Endothelial cell of umbilical vein (primary cell): ENCODE measurements around the gene PARP16. TPM values are rescaled to one million over a fixed set of nuclear protein-coding genes. Genes with fewer than 3 reads are reported as not detected.

Source experiments
- BruUV-seq: library from RNA; stranded (reverse); fragments of 400-500 nt; replicated peaks from 2 replicates; lab custom pipeline; 2021; lab: Mats Ljungman, UMichigan
- CTCF ChIA-PET: fragments of 300-600, 350-600 bp; sonication (Branson Sonifier 250); formaldehyde crosslinking; loops from one replicate; lab custom pipeline; 2021; ENCODE audit warnings: antibody characterized with exemption, inconsistent platforms; lab: Charles Lee
- POLR2A ChIA-PET: fragments of 300-600, 350-600 bp; sonication (Branson Sonifier 250); formaldehyde crosslinking; loops from one replicate; lab custom pipeline; 2021; ENCODE audit warnings: antibody characterized with exemption, inconsistent platforms; lab: Charles Lee
- DNase-seq: peaks from one replicate; pipeline ENCODE4 v3.0.0-alpha.2; 2011; ENCODE audit warnings: low read depth, low spot score
- FAIRE-seq: peaks from 2 replicates; lab custom pipeline; 2011; peaks lifted over from hg19 to GRCh38; lab: Jason Lieb, UNC
- H2AFZ ChIP-seq: 2 replicates; pipeline ENCODE4 v1.6.0; 2012; ENCODE audit warnings: low read depth, low read length, control low read depth, inconsistent platforms
- H3K27ac ChIP-seq: 2 replicates; pipeline ENCODE4 v1.5.1; 2011; ENCODE audit warnings: low read depth, mild to moderate bottlenecking, control low read depth, low read length, moderate library complexity; ENCODE audit not compliant: insufficient read depth
- H3K27me3 ChIP-seq, 2 experiments: 2 replicates each; pipeline versions ENCODE4 v1.6.0 to v1.6.1; 2011; ENCODE audit warnings: low read length in 2 of 2, mixed read lengths in 1 of 2; ENCODE audit not compliant: control insufficient read depth in 2 of 2, insufficient read depth in 2 of 2
- H3K36me3 ChIP-seq, 2 experiments: 2 replicates in 1 of 2; 3 replicates in 1 of 2; pipeline ENCODE4 v1.5.1; 2011; ENCODE audit warnings: low read length in 2 of 2, mild to moderate bottlenecking in 1 of 2, moderate library complexity in 1 of 2; ENCODE audit not compliant: control insufficient read depth in 2 of 2, insufficient read depth in 2 of 2; ENCODE audit errors: extremely low read depth in 1 of 2
- H3K4me1 ChIP-seq: 3 replicates; pipeline ENCODE4 v1.5.1; 2011; ENCODE audit warnings: mild to moderate bottlenecking, low read length; ENCODE audit not compliant: control insufficient read depth, insufficient read depth; ENCODE audit errors: extremely low read depth
- H3K4me2 ChIP-seq: 2 replicates; pipeline ENCODE4 v1.6.1; 2011; ENCODE audit warnings: low read length, control low read depth, mixed read lengths; ENCODE audit not compliant: insufficient read depth
- H3K4me3 ChIP-seq, 3 experiments: fragments of 200-600 bp in 1 of 3; sonication (generic), shearing (Covaris generic) in 1 of 3; replicated peaks in 1 of 3; 2 replicates each; pipeline ENCODE4 v1.5.1; 2011 to 2016; ENCODE audit warnings: control low read depth in 3 of 3, low read length in 3 of 3, mild to moderate bottlenecking in 2 of 3, inconsistent platforms in 1 of 3, low read depth in 1 of 3, moderate library complexity in 1 of 3; ENCODE audit not compliant: insufficient read depth in 1 of 3
- H3K79me2 ChIP-seq: 2 replicates; pipeline ENCODE4 v1.6.0; 2012; ENCODE audit warnings: low read length, inconsistent platforms; ENCODE audit not compliant: control insufficient read depth, insufficient read depth
- H3K9ac ChIP-seq: replicated peaks from 2 replicates; pipeline ENCODE3; 2011; ENCODE audit warnings: low read length, control low read depth; ENCODE audit not compliant: insufficient read depth; ENCODE audit errors: extremely low read depth
- H3K9me1 ChIP-seq: replicated peaks from 3 replicates; pipeline ENCODE4 v1.6.0; 2011; ENCODE audit warnings: mild to moderate bottlenecking, low read length; ENCODE audit not compliant: control insufficient read depth, insufficient read depth; ENCODE audit errors: extremely low read depth
- H3K9me3 ChIP-seq: replicated peaks from 2 replicates; pipeline ENCODE4 v1.5.1; 2012; ENCODE audit warnings: low read length, inconsistent platforms; ENCODE audit not compliant: control insufficient read depth, insufficient read depth
- H4K20me1 ChIP-seq: replicated peaks from 2 replicates; pipeline ENCODE3; 2011; ENCODE audit warnings: mild to moderate bottlenecking, low read length; ENCODE audit not compliant: control insufficient read depth, insufficient read depth; ENCODE audit errors: extremely low read depth
- CTCF ChIP-seq, 2 donors: IDR thresholded peaks; 1 replicate in 1 of 2; 2 replicates in 1 of 2; pipeline ENCODE4 v1.5.1; 2011; ENCODE audit warnings: low read length in 2 of 2, mild to moderate bottlenecking in 2 of 2, moderate library complexity in 2 of 2, control low read depth in 1 of 2, inconsistent platforms in 1 of 2, low read depth in 1 of 2; ENCODE audit not compliant: insufficient read depth in 1 of 2; ENCODE audit errors: extremely low read depth in 1 of 2
- EZH2 ChIP-seq: IDR thresholded peaks from 2 replicates; pipeline ENCODE4 v1.6.1; 2012; ENCODE audit warnings: borderline replicate concordance, low read depth, mild to moderate bottlenecking, moderate library complexity, low read length, inconsistent platforms; ENCODE audit not compliant: severe bottlenecking
- FOS ChIP-seq: IDR thresholded peaks from 2 replicates; pipeline ENCODE4 v1.6.1; 2011; ENCODE audit warnings: mild to moderate bottlenecking, low read length, moderate library complexity, borderline replicate concordance; ENCODE audit not compliant: insufficient read depth
- GATA2 ChIP-seq: IDR thresholded peaks from 2 replicates; pipeline ENCODE4 v1.7.0; 2011; ENCODE audit warnings: low read depth, mild to moderate bottlenecking, moderate library complexity, mixed read lengths, low read length; ENCODE audit not compliant: insufficient read length, insufficient read depth
- JUN ChIP-seq: IDR thresholded peaks from 2 replicates; pipeline ENCODE4 v1.6.1; 2011; ENCODE audit warnings: borderline replicate concordance, low read depth; ENCODE audit not compliant: insufficient read length, insufficient read depth
- MYC ChIP-seq: IDR thresholded peaks from one replicate; pipeline ENCODE4 v1.6.1; 2011; ENCODE audit warnings: mild to moderate bottlenecking, low read depth, low read length
- POLR2A ChIP-seq: IDR thresholded peaks from 2 replicates; pipeline ENCODE4 v1.6.1; 2012; ENCODE audit warnings: low read depth, mild to moderate bottlenecking, control low read depth, low read length
- POLR2AphosphoS5 ChIP-seq: IDR thresholded peaks from 2 replicates; pipeline ENCODE4 v1.6.1; 2012; ENCODE audit warnings: low read depth, mild to moderate bottlenecking, control low read depth, low read length, moderate library complexity; ENCODE audit not compliant: insufficient read depth
- dilution Hi-C: fragments of 300-500 bp; cut with MboI; formaldehyde crosslinking; loops from one replicate; pipeline ENCODE4 v1.15.0; 2019; ENCODE audit warnings: low sequenced_read_pairs; ENCODE audit not compliant: extremely low pct_ligation_motif_present
- intact Hi-C: fragments of 100-400 bp; cut with micrococcal nuclease; formaldehyde crosslinking; loops from one replicate; pipeline ENCODE4 v1.10.0; 2022
- polyA plus RNA-seq, 4 experiments: library from polyadenylated mRNA; depleted of rRNA in 3 of 4; stranded (reverse) in 3 of 4; unstranded in 1 of 4; fragments of >200 nt; gene quantifications; 2 replicates each; pipeline versions ENCODE4 v1.2.1 to v1.2.3, GENCODE V29; 2011 to 2012; ENCODE audit warnings: missing spikeins in 1 of 4
- total RNA-seq: library from RNA; stranded (reverse); gene quantifications from 2 replicates; pipeline ENCODE4 v1.2.3, GENCODE V29; 2021
- TF ChIP-seq, protein P1 (sequence below): IDR thresholded peaks from 2 replicates; pipeline ENCODE4 v1.6.1; 2011; ENCODE audit not compliant: insufficient read depth, insufficient read length

The PARP16 gene
- total and polyA plus RNA-seq, 2 donors (not counting 3 experiments of a cell fraction or from before 2014, with no cell fraction given), result 3.9 to 6.3 TPM

GRCh38 chr15:65309882-65310418, 23.3 kb upstream of the PARP16 start:
- intact Hi-C loops, result no loop called here
- ChIA-PET CTCF (interaction anchor here (0.7 to 1.0 kb wide), 2 partner anchors 14 to 90 kb away, joined by 3 read pairs; no protein-coding TSS in a partner anchor), POLR2A (no interaction called here)
- dilution Hi-C loops, result no loop called here
- H3K9ac ChIP-seq, result no peak overlapping the region
- H3K9me1 ChIP-seq, result no peaks in the 10 kb centered on the region
- H3K36me3 ChIP-seq, result no peaks in the 10 kb centered on the region
- BruUV-seq, result no TSS peak
- FAIRE-seq (no peak), DNase-seq (no peak)
- TF ChIP-seq, protein P1, sequence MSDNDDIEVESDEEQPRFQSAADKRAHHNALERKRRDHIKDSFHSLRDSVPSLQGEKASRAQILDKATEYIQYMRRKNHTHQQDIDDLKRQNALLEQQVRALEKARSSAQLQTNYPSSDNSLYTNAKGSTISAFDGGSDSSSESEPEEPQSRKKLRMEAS, result no peak
- TF ChIP-seq POLR2AphosphoS5 (no peak), CTCF (IDR thresholded peaks at IDR 0.05; ENCODE audit: extremely low read depth in 1 of 2, insufficient read depth in 1 of 2, low read depth in 1 of 2, low read length in 2 of 2) (no peak), GATA2 (no peak), EZH2 (no peak), MYC (no peak), JUN (no peak), POLR2A (no peak), FOS (no peak)
- H3K4me3 ChIP-seq, result no peak overlapping the region
- no peak overlapping the region for H2AFZ ChIP-seq
- H3K9me3 ChIP-seq, result no peaks in the 10 kb centered on the region
- H3K27ac ChIP-seq, result no peak overlapping the region
- no peaks in the 10 kb centered on the region for H4K20me1 ChIP-seq
- H3K79me2 ChIP-seq, result no peaks in the 10 kb centered on the region
- no peak overlapping the region for H3K4me2 ChIP-seq
- H3K4me1 ChIP-seq, result no peaks in the 10 kb centered on the region
- peaks cover 7 to 10% of the 10 kb centered on the region in 2 experiments for H3K27me3 ChIP-seq
